Muscle of back (tissue), 11 donors: ENCODE measurements around the gene NBPF4. TPM values are rescaled to one million over a fixed set of nuclear protein-coding genes. Genes with fewer than 3 reads are reported as not detected.
A peak's percentile ranks its signal among the peaks of the same experiment; 100 is the strongest.
"Not testable (repeated sequence)": the region's sequence is repeated elsewhere in the genome, so short reads cannot be mapped to it uniquely, and the experiment has no call there.

ENCODE experiments used
- DNase-seq, 3 donors: peaks; one replicate each; pipeline versions ENCODE4 v3.0.0 to v3.0.0-alpha.2; 2013
- polyA plus RNA-seq, 10 donors: library from polyadenylated mRNA; unstranded; fragments of 120-200 nt; gene quantifications; one replicate each; pipeline ENCODE4 v1.2.1, GENCODE V29; 2013; ENCODE audit not compliant: insufficient read length in 10 of 10

Gene NBPF4
- polyA plus RNA-seq, 10 donors: 0.07 TPM; not detected in 9

GRCh38 chr1:108211014-108211413 is 32.9 kb downstream of the NBPF4 start:
- no peak for DNase-seq

GRCh38 chr1:108209456-108210108 is 34.3 kb downstream of the NBPF4 start:
- no peak for DNase-seq

DNA sequence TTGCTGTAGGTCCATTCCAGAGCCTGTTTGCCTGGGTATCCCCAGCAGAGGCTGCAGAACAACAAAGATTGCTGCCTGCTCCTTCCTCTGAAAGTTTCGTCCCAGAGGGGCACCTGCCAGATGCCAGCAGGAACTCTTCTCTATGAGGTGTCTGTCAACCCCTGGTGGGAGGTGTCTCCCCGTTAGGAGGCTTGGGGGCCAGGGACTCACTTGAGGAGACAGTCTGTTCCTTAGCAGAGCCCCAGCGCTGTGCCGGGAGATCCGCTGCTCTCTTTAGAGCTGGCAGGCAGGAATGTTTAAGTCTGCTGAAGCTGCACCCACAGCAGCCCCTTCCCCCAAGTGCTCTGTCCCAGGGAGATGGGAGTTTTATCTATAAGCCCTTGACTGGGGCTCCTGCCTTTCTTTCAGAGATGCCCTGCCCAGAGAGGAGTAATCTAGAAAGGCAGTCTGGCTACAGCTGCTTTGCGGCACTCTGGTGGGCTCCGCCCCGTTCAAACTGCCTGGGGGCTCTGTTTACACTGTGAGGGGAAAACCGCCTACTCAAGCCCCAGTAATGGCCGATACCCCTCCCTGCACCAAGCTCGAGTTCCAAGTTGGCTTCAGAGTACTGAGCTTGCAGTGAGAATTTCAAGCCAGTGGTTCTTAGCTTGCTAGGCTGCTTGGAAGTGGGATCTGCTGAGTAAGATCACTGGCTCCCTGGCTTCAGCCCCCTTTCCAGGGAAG is 35.0 kb downstream of the NBPF4 start:
- DNase-seq: peak in 2 of 3 donors; percentile 13 to 33

DNA sequence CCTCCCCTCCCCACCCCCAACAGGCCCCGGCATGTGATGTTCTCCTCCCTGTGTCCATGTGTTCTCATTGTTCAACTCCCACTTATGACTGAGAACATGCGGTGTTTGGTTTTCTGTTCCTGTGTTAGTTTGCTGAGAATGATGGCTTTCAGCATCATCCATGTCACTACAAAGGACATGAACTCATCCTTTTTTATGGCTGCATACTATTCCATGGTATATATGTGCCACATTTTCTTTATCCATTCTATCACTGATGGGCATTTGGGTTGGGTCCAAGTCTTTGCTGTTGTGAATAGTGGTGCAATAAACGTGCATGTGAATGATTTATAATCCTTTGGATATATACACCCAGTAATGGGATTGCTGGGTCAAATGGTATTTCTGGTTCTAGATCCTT is 40.3 kb downstream of the NBPF4 start:
- not testable (repeated sequence) for DNase-seq

GRCh38 chr1:108201687-108202086 is 42.2 kb downstream of the NBPF4 start:
- no peak for DNase-seq

DNA sequence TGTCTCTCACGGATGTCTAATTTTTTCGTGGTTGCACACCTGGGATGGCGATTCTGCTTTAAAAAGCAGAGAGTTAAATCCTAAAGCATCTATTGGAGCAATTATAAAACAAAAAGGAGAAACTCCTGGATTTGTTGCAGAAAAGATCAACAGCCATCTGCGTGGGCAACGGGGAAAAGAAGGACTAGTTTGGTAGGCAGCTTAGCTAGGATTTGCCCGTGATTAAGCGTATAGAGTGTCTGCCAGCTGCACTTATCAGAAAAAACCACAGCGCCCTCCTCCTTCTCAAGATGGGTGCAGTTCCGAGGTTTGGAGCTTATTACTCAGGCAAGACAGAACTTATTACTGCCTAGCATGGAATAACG is 43.2 kb downstream of the NBPF4 start:
- peak in 2 of 3 donors; percentile 44 to 48 for DNase-seq

DNA sequence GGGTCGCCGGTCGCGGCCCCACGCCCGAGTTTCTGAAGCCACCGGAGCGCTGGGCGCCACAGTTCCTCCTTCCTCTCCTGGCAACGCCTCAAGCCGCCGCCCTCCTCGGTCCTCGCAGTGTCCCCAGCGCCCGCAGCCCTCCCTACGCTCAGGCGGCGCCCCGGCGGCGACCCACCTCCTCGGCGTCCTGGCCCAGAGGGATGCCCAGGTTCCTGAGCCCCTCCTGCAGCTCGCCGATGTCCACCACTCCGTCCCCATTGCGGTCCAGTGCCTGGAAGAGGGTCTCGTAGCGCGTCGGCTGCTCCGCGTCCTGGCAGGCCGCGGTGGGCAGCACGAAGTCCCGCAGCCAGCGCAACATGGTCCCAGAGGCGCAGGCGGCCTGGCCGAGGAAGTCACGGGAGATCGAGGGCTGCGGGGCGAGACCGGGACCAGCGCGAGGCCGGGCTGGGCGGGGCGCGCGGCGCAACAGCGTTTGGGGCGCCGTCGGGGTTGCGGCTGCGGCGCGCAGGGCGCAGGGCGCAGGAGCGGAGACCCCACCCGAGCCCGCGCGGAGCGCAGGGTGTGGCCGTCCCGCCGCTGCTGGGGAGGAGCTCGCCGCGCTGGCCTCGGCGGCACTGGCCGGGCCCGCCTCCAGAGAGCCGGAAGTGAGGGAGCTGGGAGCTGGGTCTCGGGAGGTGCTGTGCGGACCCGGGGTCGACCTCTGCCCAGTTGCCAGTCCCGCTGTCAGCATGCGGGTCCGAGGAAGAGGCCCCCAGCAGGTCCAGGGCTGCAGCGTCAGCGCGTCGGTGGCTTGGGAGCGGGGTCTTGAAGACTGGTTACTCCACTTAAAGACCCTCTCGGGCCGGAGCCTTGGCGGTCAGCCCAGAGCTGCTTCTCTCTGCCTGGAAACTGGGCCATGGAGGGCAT is 43.8 kb downstream of the NBPF4 start, which contains the start of gene SLC25A24:
TSS of gene SLC25A24 (minus strand) at position 563 of the 906 bp plus-strand sequence. CDS start at position 358, 205 bp downstream.
- peak; percentile 78 to 93 (median 85) for DNase-seq

GRCh38 chr1:108199201-108199691 is 44.6 kb downstream of the NBPF4 start:
- peak; percentile 27 to 69 (median 31) for DNase-seq

- no peak for DNase-seq
Observed at GRCh38 chr1:108194051-108194450, 49.8 kb downstream of the NBPF4 start.

DNA sequence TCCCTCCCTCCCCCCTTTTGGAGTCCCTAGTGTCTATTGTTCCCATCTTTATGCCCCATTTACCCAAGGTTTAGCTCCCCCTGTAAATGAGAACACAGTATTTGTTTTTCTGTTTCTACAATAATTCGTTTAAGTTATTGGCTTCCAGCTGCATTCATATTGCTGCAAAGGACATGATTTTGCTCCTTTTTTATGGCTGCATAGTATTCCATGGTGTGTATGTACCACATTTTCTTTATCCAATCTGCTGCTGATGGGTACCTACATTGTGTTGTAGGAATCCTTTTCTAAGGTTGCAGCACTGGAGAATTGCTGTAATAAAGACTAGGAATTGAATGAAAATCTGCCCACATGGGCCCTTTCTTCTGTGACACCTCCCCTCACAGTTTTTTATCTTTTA is 50.5 kb downstream of the NBPF4 start:
- DNase-seq: no peak

GRCh38 chr1:108192581-108192980 is 51.3 kb downstream of the NBPF4 start:
- DNase-seq: no peak

DNA sequence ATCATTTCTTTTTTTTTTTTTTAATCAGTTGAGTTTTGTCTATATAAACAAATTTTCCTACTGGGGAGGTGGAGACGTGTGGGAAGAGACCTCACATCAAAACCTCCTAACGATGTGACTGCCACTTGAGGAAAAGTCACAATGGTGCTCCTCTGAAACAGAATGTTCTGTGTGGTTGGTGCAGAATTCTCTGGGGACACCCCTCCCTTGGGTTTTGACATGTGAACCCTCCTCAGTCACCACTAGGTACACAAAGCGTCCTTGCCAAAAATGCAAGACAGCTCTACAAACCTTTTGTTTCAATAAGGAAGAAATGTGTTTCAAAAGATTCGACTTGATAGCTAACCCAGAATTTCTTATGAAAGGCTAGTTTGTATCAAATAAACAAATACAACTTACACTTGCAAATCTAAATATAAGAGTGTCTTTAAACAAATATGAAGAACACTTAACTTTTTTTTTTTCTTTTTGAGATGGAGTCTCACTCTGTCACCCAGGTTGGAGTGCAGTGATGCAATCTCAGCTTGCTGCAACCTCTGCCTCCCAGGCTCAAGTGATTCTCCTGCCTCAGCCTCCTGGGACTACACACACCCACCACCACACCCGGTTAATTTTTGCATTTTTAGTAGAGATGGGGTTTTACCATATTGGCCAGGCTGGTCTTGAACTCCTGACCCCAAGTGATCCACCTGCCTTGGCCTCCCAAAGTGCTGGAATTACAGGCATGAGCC is 53.0 kb downstream of the NBPF4 start:
- no peak for DNase-seq

DNA sequence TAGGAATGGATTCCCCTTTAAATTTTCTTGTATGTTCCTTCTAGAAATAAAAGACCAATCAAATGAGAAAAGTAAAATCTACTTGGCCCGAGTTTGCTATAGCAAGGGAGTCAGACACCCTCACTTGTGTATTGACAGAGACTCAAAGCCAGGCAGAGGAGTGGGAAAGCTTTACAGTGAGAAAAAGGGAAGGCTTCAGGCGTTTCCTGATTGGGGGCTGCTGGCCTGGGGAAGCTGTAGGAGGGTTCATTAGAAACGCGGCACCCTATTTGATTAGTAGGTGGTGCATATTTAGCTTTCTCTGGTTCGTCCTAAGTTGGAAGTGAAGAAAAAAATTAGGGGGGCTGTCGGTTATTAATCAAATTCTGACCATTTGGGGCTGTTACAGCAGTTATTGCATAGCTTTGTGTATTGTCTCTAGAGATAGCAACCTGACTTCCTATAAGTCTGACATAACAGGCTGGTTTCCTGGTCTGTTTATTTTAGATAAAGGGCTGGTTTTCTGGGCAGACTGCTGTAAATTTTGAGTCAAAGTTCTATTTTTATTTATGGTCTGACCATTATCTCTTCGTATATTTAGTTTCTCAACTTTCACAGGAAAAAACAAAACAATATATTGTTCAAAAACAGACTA is 53.8 kb downstream of the NBPF4 start:
- DNase-seq: no peak

DNA sequence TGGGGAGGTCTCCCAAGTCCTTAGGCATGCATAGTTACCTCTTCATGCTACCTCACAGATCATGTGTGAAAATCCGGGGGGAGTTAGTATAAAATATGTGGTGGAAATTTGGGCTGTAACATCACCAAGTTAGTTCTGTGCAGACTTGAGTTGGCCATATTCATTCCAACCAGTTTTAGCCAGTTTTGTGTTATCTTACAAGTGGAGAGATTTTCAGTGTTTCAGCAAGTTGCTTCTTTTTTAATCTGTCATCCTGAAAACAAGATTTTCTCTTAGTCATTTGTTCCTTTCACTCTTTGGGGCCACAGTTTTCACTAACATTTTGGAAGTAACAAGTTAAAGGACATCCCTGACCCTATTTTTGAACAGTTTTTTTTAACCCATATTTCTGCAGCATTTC is 55.1 kb downstream of the NBPF4 start:
- no peak for DNase-seq

- no peak for DNase-seq
Observed at GRCh38 chr1:108182959-108183700, 60.7 kb downstream of the NBPF4 start.

GRCh38 chr1:108179018-108179417 is 64.9 kb downstream of the NBPF4 start:
- DNase-seq: no peak
